ENCODE data around the gene IQSEC3.

IQSEC3 gene

GRCh38 chr12:209851-210250 is 143.3 kb downstream of the IQSEC3 start:
- no peak for TF ChIP-seq CTCF (IDR thresholded peaks at IDR 0.05)
- intact Hi-C loops (cut with DNase I; ENCODE audit: low total_unique reads): no loop called here

GRCh38 chr12:210277-211141 is 143.9 kb downstream of the IQSEC3 start:
- no peaks in the 10 kb centered on the region for H3K9me3 ChIP-seq
- H3K36me3 ChIP-seq: no peaks in the 10 kb centered on the region
- intact Hi-C loops (cut with DNase I; ENCODE audit: low total_unique reads): no loop called here
- H3K27ac ChIP-seq: no peak overlapping the region
- H3K4me3 ChIP-seq: no peak overlapping the region
- DNase-seq: no peak
- TF ChIP-seq CTCF (IDR thresholded peaks at IDR 0.05): no peak
- H3K27me3 ChIP-seq: peaks cover 0 to 73% of the 10 kb centered on the region in 2 donors
- H3K4me1 ChIP-seq: peaks cover 0 to 8% (median 0%) of the 10 kb centered on the region in 4 donors

More at GRCh38 chr12:209851-210250, 143.3 kb downstream of the IQSEC3 start:
- H3K36me3 ChIP-seq: no peaks in the 10 kb centered on the region
- H3K27me3 ChIP-seq: peaks cover 0 to 80% of the 10 kb centered on the region in 2 donors
- peaks cover 0 to 8% (median 0%) of the 10 kb centered on the region in 4 donors for H3K4me1 ChIP-seq
- no peak for DNase-seq
- no peaks in the 10 kb centered on the region for H3K9me3 ChIP-seq
- H3K27ac ChIP-seq: no peak overlapping the region
- no peak overlapping the region for H3K4me3 ChIP-seq

GRCh38 chr12:211142-211465 is 144.5 kb downstream of the IQSEC3 start:
- H3K27me3 ChIP-seq: peaks cover 0 to 69% of the 10 kb centered on the region in 2 donors
- no peak for TF ChIP-seq CTCF (IDR thresholded peaks at IDR 0.05)
- H3K4me3 ChIP-seq: no peak overlapping the region
- DNase-seq: no peak
- peaks cover 0 to 8% (median 0%) of the 10 kb centered on the region in 4 donors for H3K4me1 ChIP-seq
- no peaks in the 10 kb centered on the region for H3K9me3 ChIP-seq
- intact Hi-C loops (cut with DNase I; ENCODE audit: low total_unique reads): no loop called here
- H3K27ac ChIP-seq: no peak overlapping the region
- H3K36me3 ChIP-seq: no peaks in the 10 kb centered on the region

- Histone ChIP-seq H3K4me3 (no peak overlapping the region), H3K36me3 (no peaks in the 10 kb centered on the region), H3K4me1 (peaks cover 0 to 8% (median 0%) of the 10 kb centered on the region in 4 donors), H3K27me3 (peaks cover 0 to 62% of the 10 kb centered on the region in 2 donors), H3K9me3 (no peaks in the 10 kb centered on the region), H3K27ac (no peak overlapping the region)
- intact Hi-C loops (cut with DNase I; ENCODE audit: low total_unique reads): no loop called here
- TF ChIP-seq CTCF (IDR thresholded peaks at IDR 0.05): no peak
- DNase-seq: no peak
These were observed 145.3 kb downstream of the IQSEC3 start for GRCh38 chr12:211639-212414.

GRCh38 chr12:212415-212714 is 145.8 kb downstream of the IQSEC3 start:
- no peak overlapping the region for H3K4me3 ChIP-seq
- no peak for DNase-seq
- no peaks in the 10 kb centered on the region for H3K36me3 ChIP-seq
- H3K27me3 ChIP-seq: peaks cover 0 to 59% of the 10 kb centered on the region in 2 donors
- H3K27ac ChIP-seq: no peak overlapping the region
- H3K9me3 ChIP-seq: no peaks in the 10 kb centered on the region
- intact Hi-C loops (cut with DNase I; ENCODE audit: low total_unique reads): no loop called here
- no peak for TF ChIP-seq CTCF (IDR thresholded peaks at IDR 0.05)
- H3K4me1 ChIP-seq: peaks cover 0 to 8% (median 0%) of the 10 kb centered on the region in 4 donors

All from tibial artery (tissue), 4 donors.